ENCODE results near the gene ST6GALNAC4. TPM values are rescaled to one million over a fixed set of nuclear protein-coding genes. Genes with fewer than 3 reads are reported as not detected.
A peak's percentile ranks its signal among the peaks of the same experiment; 100 is the strongest.

The ST6GALNAC4 gene
- total and polyA plus RNA-seq, 10 of the 15 experiments (the other 5 are each of a cell fraction or from before 2014, with no cell fraction given), result 4.2 to 63.2 (median 35.2) TPM

- H3K9me3 ChIP-seq (replicated peaks; ENCODE audit: control insufficient read depth, insufficient read depth, low read length), result no peaks in the 10 kb centered on the region
- H3K4me3 ChIP-seq, result no peak overlapping the region
- ChIA-PET SMC1A (ENCODE audit: uncharacterized antibody, unreplicated experiment) (interaction anchor here (1.3 to 6.7 kb wide), 8 partner anchors 16 to 171 kb away, joined by 3 to 96 read pairs (median 7); partner anchors contain the start of gene EEIG1), RAD21 (ENCODE audit: unreplicated experiment) (interaction anchor here (1.0 to 4.4 kb wide), 8 partner anchors 12 to 118 kb away, joined by 3 to 80 read pairs (median 4); no protein-coding TSS in a partner anchor), CTCF (interaction anchor here (1.1 to 13.8 kb wide), 14 partner anchors 12 to 171 kb away, joined by 3 to 332 read pairs (median 10); partner anchors contain the start of gene EEIG1), POLR2A (interaction anchor here (0.5 to 2.7 kb wide), 4 partner anchors 14 to 522 kb away, joined by 3 to 10 read pairs (median 4); no protein-coding TSS in a partner anchor)
- no peaks in the 10 kb centered on the region for H3K36me3 ChIP-seq (ENCODE audit: control insufficient read depth in 2 of 2, insufficient read depth in 2 of 2, low read length in 1 of 2)
- H4K20me1 ChIP-seq (ENCODE audit: control insufficient read depth, insufficient read depth), result 0 out of 2 replicates have a peak, but pooled peaks cover 3% of the 10 kb centered on the region
- H2AFZ ChIP-seq (ENCODE audit: control insufficient read depth, low read depth, low read length), result no peak overlapping the region
- FAIRE-seq (no peak), ATAC-seq (no peak), DNase-seq (ENCODE audit: low read depth, low spot score) (no peak)
- in situ Hi-C loops (cut with MboI), result no loop called here
- H3K4me2 ChIP-seq (ENCODE audit: control insufficient read depth, insufficient read depth), result no peak overlapping the region
- H3K9ac ChIP-seq (ENCODE audit: control insufficient read depth, insufficient read depth, low read length), result no peak overlapping the region
- intact Hi-C loops (cut with micrococcal nuclease; ENCODE audit: unreplicated experiment), result no loop called here
- no peak for TF ChIP-seq NKRF (conservative IDR thresholded peaks at IDR 0.05)
- TF ChIP-seq NR2F1 (conservative IDR thresholded peaks at IDR 0.05), result no peak
- TF ChIP-seq, protein P1, sequence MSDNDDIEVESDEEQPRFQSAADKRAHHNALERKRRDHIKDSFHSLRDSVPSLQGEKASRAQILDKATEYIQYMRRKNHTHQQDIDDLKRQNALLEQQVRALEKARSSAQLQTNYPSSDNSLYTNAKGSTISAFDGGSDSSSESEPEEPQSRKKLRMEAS (IDR thresholded peaks at IDR 0.05; ENCODE audit: low read depth, low read length), result no peak
- no peak for TF ChIP-seq NFXL1 (IDR thresholded peaks at IDR 0.05; ENCODE audit: borderline replicate concordance)
- TF ChIP-seq TAF1 (IDR thresholded peaks at IDR 0.05; ENCODE audit: borderline replicate concordance, low read depth, low read length), result no peak
- peak; percentile 19; the same call in 1 of the 2 replicates for TF ChIP-seq RUNX3 (IDR thresholded peaks at IDR 0.05; ENCODE audit: low read length)
- TF ChIP-seq EP300 (IDR thresholded peaks at IDR 0.05; ENCODE audit: borderline replicate concordance in 1 of 2, control insufficient read depth in 1 of 2, low read depth in 2 of 2, low read length in 2 of 2), result no peak
- no peak for TF ChIP-seq YBX1 (IDR thresholded peaks at IDR 0.05)
- no peak for TF ChIP-seq HCFC1 (IDR thresholded peaks at IDR 0.05; ENCODE audit: low read length)
- no peak overlapping the region for H3K27ac ChIP-seq (ENCODE audit: control insufficient read depth, insufficient read depth)
- WGBS (ENCODE audit: insufficient coverage, insufficient replicate concordance, low lambda C conversion rate, missing lambda C conversion rate), result 78% methylated on average over 17 of the region's 17 CpGs
- H3K79me2 ChIP-seq (ENCODE audit: control insufficient read depth, insufficient read depth, low read length), result peaks cover 3% of the 10 kb centered on the region
- H3K4me1 ChIP-seq (ENCODE audit: control insufficient read depth, insufficient read depth, low read length), result peaks cover 14% of the 10 kb centered on the region
- H3K27me3 ChIP-seq (replicated peaks in 1 of 2; ENCODE audit: control insufficient read depth in 2 of 2, insufficient read depth in 2 of 2, low read length in 1 of 2), result no peaks in the 10 kb centered on the region
- BruUV-seq (replicated peaks), result no TSS peak
Observed at GRCh38 chr9:127953768-127954505, 37.1 kb upstream of the ST6GALNAC4 start.
